Panc1 (cell line): ENCODE measurements around the gene AMIGO1.

Source experiments
- POLR2AphosphoS5 ChIP-seq: IDR thresholded peaks from 2 replicates; pipeline ENCODE4 v1.6.1; 2012; ENCODE audit warnings: mild to moderate bottlenecking, low read depth, low read length, moderate library complexity
- SIN3A ChIP-seq: IDR thresholded peaks from 2 replicates; pipeline ENCODE4 v1.6.1; 2012; ENCODE audit warnings: low read depth, mild to moderate bottlenecking, low read length, moderate library complexity, borderline replicate concordance; ENCODE audit not compliant: insufficient read depth
- TCF7L2 ChIP-seq: IDR thresholded peaks from 2 replicates; pipeline ENCODE4 v1.6.1; 2011; ENCODE audit warnings: mild to moderate bottlenecking, low read depth, low read length, inconsistent platforms
- TF ChIP-seq, protein P1 (sequence below): fragments of 450-650 bp; IDR thresholded peaks from 2 replicates; pipeline ENCODE4 v1.5.1; 2017; ENCODE audit warnings: mild to moderate bottlenecking
- TF ChIP-seq, protein P2 (sequence below), 2 experiments: IDR thresholded peaks; 2 replicates each; pipeline ENCODE4 v1.6.1; 2011 to 2012; ENCODE audit warnings: low read depth in 2 of 2, control low read depth in 1 of 2, low read length in 1 of 2, mild to moderate bottlenecking in 1 of 2, moderate library complexity in 1 of 2; ENCODE audit not compliant: insufficient read depth in 1 of 2

DNA sequence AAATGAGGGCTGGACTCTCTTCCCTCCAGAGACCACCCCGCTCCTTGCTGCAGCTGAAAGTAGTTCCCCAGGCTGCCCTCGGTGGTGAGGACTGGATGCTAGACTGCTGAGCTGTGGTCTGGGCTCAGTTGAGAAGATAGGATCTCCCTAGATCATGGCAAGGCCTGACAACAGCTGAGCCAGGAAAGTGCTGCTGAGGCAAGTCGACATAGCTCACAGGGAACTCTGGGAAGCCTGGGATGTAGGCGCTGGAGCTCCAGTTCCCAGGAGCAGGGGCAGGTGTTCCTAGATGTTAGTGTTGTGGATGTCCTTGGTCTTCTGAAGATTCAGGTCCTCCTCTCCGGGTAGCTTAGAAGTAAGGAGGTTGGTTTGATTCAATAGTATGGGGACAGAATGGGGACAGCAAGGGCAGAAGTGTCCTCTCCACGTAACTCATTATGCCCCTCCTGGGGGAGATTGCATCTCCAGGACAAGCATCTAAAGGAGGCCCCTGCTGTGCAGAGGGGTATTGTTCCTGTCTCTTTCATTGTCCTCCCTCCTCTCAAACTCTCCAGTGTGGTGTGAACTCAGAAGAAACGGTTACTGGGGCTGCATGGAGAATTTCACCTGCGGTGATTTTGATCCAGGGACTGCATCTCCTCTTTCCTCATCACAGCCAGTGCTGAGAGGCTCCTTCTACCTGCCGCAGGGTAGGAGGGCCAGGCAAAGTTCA is 11.9 kb downstream of the AMIGO1 start:
- TF ChIP-seq, protein P1, sequence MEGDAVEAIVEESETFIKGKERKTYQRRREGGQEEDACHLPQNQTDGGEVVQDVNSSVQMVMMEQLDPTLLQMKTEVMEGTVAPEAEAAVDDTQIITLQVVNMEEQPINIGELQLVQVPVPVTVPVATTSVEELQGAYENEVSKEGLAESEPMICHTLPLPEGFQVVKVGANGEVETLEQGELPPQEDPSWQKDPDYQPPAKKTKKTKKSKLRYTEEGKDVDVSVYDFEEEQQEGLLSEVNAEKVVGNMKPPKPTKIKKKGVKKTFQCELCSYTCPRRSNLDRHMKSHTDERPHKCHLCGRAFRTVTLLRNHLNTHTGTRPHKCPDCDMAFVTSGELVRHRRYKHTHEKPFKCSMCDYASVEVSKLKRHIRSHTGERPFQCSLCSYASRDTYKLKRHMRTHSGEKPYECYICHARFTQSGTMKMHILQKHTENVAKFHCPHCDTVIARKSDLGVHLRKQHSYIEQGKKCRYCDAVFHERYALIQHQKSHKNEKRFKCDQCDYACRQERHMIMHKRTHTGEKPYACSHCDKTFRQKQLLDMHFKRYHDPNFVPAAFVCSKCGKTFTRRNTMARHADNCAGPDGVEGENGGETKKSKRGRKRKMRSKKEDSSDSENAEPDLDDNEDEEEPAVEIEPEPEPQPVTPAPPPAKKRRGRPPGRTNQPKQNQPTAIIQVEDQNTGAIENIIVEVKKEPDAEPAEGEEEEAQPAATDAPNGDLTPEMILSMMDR, result no peak
- no peak for TF ChIP-seq TCF7L2
- no peak for TF ChIP-seq SIN3A
- TF ChIP-seq, protein P2, sequence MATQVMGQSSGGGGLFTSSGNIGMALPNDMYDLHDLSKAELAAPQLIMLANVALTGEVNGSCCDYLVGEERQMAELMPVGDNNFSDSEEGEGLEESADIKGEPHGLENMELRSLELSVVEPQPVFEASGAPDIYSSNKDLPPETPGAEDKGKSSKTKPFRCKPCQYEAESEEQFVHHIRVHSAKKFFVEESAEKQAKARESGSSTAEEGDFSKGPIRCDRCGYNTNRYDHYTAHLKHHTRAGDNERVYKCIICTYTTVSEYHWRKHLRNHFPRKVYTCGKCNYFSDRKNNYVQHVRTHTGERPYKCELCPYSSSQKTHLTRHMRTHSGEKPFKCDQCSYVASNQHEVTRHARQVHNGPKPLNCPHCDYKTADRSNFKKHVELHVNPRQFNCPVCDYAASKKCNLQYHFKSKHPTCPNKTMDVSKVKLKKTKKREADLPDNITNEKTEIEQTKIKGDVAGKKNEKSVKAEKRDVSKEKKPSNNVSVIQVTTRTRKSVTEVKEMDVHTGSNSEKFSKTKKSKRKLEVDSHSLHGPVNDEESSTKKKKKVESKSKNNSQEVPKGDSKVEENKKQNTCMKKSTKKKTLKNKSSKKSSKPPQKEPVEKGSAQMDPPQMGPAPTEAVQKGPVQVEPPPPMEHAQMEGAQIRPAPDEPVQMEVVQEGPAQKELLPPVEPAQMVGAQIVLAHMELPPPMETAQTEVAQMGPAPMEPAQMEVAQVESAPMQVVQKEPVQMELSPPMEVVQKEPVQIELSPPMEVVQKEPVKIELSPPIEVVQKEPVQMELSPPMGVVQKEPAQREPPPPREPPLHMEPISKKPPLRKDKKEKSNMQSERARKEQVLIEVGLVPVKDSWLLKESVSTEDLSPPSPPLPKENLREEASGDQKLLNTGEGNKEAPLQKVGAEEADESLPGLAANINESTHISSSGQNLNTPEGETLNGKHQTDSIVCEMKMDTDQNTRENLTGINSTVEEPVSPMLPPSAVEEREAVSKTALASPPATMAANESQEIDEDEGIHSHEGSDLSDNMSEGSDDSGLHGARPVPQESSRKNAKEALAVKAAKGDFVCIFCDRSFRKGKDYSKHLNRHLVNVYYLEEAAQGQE (IDR thresholded peaks at IDR 0.05; ENCODE audit: insufficient read depth in 1 of 2, low read depth in 2 of 2, low read length in 1 of 2), result no peak
- TF ChIP-seq POLR2AphosphoS5, result no peak
